HG03095 (cell line): ENCODE results near the gene ZCWPW1.
"Not testable (repeated sequence)": the region's sequence is repeated elsewhere in the genome, so short reads cannot be mapped to it uniquely, and the experiment has no call there.

Experiments
- ATAC-seq: cut with Tn5 transposase; IDR thresholded peaks from one replicate; pipeline ENCODE4 v1.9.1; 2021; ENCODE audit warnings: moderate library complexity; ENCODE audit not compliant: unreplicated experiment

Gene ZCWPW1

DNA sequence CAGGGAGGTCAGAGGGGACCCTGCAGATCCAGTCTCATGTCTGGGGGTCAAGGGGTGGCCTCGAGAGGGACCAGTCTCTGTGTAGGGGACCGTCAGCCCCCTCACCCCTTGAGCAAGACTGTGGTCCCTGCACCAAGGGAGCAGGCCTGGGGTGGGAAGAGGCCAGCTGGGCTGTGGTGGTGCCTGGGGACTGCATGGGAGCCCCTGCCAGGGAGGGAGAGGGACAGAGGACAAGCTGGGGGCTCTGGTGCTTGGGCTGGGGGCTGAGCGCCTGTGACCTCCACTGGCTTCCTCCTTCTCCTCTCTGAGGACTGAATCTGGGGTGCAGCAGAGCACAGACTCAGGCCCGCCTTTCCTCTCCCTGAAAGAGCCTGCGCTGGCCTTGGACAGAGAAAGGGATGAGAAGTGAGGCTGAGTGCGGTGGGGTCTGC is 71.4 kb downstream of the ZCWPW1 start:
- no peak for ATAC-seq

DNA sequence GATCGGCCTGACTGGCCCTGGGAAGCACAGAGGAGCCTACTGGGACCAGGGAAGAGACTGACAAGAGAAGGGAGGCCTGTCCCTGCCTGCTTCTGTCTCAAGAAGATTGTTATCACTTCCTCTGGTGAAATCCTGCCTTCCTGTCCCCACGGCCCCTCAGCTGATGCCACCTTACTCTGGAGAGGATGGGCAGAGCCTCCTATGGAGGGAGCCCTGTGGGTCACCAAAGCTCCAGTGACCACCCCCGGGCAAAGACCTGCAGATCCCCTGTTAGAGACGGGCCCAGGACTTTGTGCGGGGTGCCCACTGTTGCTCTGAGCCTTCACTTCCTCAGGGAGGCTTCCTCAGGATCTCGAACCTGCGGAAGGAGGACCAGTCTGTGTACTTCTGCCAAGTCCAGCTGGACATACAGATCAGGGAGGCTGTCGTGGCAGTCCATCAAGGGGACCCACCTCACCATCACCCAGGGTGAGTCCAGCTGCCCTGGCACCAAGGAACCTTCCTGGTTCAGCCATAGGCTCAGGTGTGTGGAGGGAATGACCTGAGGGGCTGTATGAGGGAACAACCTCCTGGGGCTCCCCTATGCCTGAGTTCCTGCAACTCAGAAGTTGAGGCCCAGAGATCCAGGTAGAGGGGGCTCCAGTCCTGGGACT is 72.0 kb downstream of the ZCWPW1 start:
- no peak for ATAC-seq

DNA sequence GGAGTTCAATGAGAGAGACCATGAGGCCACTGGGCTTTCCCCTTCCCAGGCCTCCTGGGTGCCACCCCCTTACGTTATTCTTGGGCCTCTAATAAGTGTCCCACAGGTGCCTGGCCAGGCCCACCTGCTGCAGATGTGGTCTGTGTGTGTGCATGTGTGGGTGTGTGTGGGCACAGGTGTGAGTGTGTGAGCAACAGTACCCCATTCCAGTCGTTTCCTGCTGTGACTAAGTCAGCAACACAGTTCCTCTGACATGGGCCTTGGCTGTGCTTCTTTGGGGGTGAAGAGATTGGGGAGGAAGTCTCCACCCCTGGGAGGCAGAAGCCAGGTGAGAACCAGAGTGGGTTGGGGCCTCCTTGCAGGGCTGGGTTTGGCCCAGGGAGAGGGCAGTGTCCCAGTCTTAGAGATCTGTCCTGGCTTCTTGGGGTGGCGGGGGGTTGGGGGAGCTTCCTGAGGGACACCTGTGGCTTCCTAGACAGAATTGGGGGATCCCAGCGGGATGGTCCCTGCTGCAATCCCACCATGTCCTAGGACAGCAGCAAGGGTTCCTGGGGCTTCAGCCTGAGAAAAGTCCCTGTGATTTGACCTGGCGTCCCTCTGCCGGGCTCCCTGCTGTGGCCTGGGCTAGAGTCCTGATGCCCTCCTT is 74.7 kb downstream of the ZCWPW1 start:
- no peak for ATAC-seq

DNA sequence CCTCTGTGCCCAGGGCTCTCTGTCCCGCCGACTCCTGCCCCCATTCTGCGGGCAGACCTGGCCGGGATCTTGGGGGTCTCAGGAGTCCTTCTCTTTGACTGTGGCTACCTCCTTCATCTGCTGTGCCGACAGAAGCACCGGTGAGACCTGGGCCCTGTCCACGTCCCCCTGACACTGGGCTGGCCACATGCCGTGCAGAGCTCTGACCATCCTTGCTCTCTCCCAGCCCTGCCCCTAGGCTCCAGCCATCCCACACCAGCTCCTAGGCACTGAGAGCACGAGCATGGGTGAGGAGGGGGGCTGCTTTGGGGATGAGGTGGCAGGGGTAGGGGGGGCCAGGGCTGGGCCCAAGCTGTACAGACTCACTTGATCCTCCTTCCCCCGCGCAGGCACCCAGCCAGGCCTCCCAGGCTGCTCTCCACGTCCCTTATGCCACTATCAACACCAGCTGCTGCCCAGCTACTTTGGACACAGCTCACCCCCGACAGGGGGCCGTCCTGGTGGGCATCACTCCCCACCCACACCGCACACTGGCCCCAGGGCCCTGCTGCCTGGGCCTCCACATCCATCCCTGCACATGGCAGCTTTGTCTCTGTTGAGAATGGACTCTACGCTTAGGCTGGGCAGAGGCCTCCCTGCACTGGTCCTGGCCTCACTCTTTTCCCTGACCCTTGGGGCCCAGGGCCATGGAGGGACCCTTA is 75.4 kb downstream of the ZCWPW1 start:
- no peak for ATAC-seq

DNA sequence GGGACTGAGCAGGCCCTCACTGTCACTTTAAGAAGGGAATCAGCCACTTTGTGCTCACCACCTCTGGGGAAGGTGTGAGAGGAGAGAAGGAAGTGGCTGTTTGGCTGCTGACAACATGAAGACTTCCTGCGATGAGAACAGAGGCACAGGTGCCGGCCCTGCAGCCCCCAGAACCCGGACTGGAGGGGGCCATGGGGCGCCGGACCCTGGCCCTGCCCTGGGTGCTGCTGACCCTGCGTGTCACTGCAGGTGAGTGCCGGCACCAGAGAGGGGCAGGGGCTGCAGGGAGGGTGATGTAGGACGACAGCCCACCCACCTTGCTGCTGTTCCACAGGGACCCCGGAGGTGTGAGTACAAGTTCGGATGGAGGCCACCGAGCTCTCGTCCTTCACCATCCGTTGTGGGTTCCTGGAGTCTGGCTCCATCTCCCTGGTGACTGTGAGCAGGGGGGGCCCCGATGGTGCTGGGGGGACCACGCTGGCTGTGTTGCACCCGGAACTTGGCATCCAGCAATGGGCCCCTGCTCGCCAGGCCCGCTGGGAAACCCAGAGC is 76.2 kb downstream of the ZCWPW1 start:
- not testable (repeated sequence) for ATAC-seq

DNA sequence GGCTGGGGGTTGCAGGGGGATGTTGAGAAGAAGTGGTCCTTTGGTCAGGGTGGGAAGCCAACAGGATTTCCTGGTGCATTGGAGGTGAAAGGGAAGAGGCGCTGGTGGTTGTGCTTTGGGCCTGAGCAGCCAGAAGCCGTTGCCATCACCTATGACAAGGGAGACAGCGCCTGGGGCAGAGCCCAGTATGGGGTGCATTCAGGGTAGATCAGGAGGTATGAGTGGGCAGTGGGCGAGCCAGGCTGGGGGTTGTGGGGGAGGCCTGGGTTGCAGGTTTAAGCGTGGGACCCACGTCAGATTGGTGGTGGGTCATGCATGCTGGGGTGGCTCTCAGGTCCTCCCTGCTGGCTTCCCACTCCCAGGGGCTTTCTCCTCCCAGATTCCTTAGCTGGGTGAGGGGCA is 76.8 kb downstream of the ZCWPW1 start:
- no peak for ATAC-seq
